GM12872 (cell line): ENCODE results near the gene EMD.

Experiments used
- TF ChIP-seq, protein P1 (sequence below): IDR thresholded peaks from 3 replicates; pipeline ENCODE4 v1.5.1; 2011; ENCODE audit warnings: low read depth, mild to moderate bottlenecking, low read length, moderate library complexity; ENCODE audit not compliant: insufficient read depth

The EMD gene

DNA sequence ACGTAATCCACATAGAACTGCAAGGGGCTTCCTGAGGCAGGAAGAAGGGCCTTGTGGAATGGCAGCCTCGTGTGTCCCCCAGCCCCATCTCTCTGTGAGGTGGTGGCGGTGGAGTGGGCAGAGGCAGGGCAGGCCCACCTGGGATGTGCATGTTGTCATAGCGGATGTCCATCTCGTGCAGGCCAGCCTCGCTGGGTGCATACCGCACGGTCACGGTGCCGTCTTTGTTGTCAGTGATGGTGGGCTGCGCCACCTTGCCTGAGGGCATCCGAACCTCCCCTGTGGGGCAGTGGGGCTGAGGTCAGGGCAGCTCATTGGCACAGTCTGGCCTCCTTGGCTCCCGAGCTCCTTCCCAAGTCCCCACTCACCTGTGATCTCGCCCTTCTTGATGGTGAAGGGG, 25.1 kb upstream of the EMD start:
- TF ChIP-seq, protein P1, sequence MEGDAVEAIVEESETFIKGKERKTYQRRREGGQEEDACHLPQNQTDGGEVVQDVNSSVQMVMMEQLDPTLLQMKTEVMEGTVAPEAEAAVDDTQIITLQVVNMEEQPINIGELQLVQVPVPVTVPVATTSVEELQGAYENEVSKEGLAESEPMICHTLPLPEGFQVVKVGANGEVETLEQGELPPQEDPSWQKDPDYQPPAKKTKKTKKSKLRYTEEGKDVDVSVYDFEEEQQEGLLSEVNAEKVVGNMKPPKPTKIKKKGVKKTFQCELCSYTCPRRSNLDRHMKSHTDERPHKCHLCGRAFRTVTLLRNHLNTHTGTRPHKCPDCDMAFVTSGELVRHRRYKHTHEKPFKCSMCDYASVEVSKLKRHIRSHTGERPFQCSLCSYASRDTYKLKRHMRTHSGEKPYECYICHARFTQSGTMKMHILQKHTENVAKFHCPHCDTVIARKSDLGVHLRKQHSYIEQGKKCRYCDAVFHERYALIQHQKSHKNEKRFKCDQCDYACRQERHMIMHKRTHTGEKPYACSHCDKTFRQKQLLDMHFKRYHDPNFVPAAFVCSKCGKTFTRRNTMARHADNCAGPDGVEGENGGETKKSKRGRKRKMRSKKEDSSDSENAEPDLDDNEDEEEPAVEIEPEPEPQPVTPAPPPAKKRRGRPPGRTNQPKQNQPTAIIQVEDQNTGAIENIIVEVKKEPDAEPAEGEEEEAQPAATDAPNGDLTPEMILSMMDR, result no peak

DNA sequence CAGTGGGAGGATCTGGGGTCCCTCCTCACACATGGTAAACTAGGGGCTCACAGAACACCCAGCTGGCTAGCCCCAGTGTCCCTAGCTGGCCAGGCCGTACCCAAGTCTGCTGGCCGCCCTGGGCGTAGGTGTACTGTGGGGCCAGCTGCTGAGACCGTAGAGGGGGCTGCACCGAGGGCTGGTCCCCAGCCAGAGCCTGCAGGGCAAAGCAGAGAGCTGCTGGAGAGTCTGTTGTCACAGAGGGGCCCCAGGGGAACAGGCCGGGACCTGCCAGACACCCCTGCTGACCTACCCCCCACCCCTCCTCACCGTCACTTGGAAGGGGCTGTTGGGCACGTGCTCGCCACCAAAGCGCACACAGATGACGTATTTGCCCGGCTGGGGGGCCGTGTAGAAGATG, 24.6 kb upstream of the EMD start:
- TF ChIP-seq, protein P1, result no peak

DNA sequence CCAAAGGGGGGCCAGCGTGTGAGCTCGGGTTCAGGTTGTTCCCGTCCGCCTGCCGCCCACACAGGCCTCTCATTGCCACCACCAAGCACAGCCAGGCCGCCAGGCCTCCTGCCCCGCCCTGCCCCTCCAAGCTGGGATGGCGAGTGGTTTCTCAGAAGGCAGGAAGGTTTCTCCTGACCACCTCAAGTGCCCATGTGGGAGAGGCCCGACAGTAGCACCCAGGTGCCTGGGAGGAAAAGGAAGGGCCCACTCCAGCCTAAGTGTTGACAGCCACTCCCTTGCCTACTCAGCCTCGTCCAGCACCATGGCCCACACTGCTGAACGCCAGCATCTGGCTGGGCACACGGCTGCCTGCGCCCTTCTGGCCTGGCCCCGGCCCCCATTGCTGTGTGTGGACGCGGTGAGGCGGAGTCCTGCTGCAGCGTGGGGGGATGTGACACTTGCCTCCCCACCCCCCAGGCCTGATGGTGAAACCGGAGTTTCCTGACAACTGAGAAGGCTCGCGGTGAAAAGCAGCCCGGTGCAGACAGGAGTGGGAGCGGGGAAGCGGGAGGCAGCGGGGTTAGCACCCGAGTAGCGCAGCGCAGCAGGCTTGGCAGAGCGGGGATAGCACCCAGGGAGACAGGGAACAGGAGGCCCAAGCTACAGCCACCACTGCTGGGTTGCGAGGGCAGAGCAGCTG, 23.9 kb upstream of the EMD start:
- TF ChIP-seq, protein P1, result no peak

DNA sequence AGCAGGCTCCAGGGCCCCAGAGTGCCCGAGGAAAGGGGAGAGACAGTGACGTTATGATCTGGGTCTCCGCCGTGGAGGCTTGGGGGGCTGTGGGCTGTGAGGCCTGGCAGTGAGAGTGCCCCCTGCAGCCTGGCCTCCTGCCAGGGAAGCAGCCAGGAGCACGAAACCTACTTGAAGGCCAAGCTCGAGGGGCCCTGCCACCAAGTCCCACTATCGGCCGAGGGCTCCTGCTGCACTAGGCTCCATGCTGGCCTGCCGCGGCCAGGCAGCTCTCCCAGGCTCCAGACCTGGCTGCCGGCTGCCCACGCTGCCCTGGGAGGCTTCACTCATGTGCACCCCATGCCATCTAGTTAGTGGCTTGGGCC, 23.3 kb upstream of the EMD start:
- TF ChIP-seq, protein P1, result no peak

DNA sequence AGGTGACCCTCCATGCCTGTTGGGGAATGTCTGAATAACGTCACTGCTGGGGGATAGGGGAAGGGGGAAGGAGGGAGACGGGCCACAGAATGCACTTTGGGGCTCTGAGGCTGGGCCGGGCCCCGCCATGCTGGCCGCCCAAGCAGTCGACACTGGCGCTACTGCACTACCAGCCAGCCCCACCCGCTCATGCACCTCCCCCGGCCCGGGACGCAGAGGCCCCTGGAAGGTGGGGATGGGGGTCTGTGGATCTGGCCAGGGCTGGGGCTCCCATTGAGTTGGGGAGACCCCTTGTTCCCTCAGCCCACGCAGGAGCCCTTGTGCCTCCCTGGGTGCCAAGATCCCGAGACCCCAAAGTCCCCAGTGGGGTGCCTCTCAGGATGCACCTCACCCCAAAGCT, 22.5 kb upstream of the EMD start:
- TF ChIP-seq, protein P1, result no peak

- TF ChIP-seq, protein P1, result no peak
Measured at GRCh38 chrX:154357205-154357604, 21.9 kb upstream of the EMD start.

DNA sequence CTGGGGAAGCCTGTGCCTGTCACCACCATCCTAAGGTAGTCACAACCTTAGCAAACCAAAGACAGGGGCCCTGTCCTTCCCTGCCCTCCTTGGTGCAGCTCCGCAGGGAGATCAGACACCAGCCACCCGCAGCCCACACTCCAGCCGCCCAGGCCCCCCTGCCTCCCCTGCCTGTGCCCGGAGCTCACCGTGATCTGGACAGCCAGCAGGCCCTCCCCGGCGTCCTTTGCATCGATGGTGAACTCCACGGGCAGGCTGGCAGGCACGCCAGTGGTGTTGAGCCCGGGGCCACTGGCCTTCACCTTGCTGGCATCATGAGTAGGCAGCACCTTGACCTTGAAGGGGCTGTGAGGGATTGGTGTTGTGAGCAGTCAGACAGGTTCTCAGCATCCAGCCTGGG, 21.1 kb upstream of the EMD start:
- TF ChIP-seq, protein P1, result no peak
